ENCODE data around the gene SORCS1.

The SORCS1 gene

GRCh38 chr10:106694696-106695095 lies 469.8 kb downstream of the SORCS1 start:
- Histone ChIP-seq H3F3A (ENCODE audit: control insufficient read depth, insufficient read depth) (no peaks in the 10 kb centered on the region), H3K27me3 (ENCODE audit: control insufficient read depth, low read length) (no peaks in the 10 kb centered on the region)

GRCh38 chr10:106682175-106682574 lies 482.3 kb downstream of the SORCS1 start:
- H4K20me1 ChIP-seq (ENCODE audit: control insufficient read depth, insufficient read depth, low read depth, low read length): no peaks in the 10 kb centered on the region

More at GRCh38 chr10:106694696-106695095, 469.8 kb downstream of the SORCS1 start:
- H3K79me2 ChIP-seq (ENCODE audit: control insufficient read depth, low read length): no peaks in the 10 kb centered on the region
- H3K4me2 ChIP-seq (ENCODE audit: low read length): no peak overlapping the region
- TF ChIP-seq CTCF (IDR thresholded peaks at IDR 0.05; ENCODE audit: low read depth, low read length, poor library complexity, severe bottlenecking): no peak
- TF ChIP-seq EZH2phosphoT487 (IDR thresholded peaks at IDR 0.05; ENCODE audit: borderline replicate concordance, low read length): no peak
- no peaks in the 10 kb centered on the region for H4K20me1 ChIP-seq (ENCODE audit: control insufficient read depth, insufficient read depth, low read depth, low read length)
- H3K9me2 ChIP-seq (replicated peaks; ENCODE audit: control insufficient read depth, low read length): no peaks in the 10 kb centered on the region
- H3K4me1 ChIP-seq (ENCODE audit: control insufficient read depth, low read length): no peaks in the 10 kb centered on the region
- no peaks in the 10 kb centered on the region for H3K36me3 ChIP-seq (ENCODE audit: control insufficient read depth, low read length)
- no peak overlapping the region for H3K27ac ChIP-seq (ENCODE audit: low read depth, low read length)
- H3K9me3 ChIP-seq (ENCODE audit: control insufficient read depth, insufficient read depth, low read length): no peaks in the 10 kb centered on the region
- H3K4me3 ChIP-seq (ENCODE audit: low read length): no peak overlapping the region

GRCh38 chr10:106680061-106680460 lies 484.4 kb downstream of the SORCS1 start:
- TF ChIP-seq CTCF (IDR thresholded peaks at IDR 0.05; ENCODE audit: low read depth, low read length, poor library complexity, severe bottlenecking): no peak
- TF ChIP-seq EZH2phosphoT487 (IDR thresholded peaks at IDR 0.05; ENCODE audit: borderline replicate concordance, low read length): no peak
- Histone ChIP-seq H3K27me3 (ENCODE audit: control insufficient read depth, low read length) (no peaks in the 10 kb centered on the region), H3K4me1 (ENCODE audit: control insufficient read depth, low read length) (no peaks in the 10 kb centered on the region), H3K9me3 (ENCODE audit: control insufficient read depth, insufficient read depth, low read length) (peaks cover 6% of the 10 kb centered on the region; the same call in 1 of the 2 replicates), H3K4me3 (ENCODE audit: low read length) (no peak overlapping the region), H3K79me2 (ENCODE audit: control insufficient read depth, low read length) (no peaks in the 10 kb centered on the region), H3F3A (ENCODE audit: control insufficient read depth, insufficient read depth) (no peaks in the 10 kb centered on the region), H3K27ac (ENCODE audit: low read depth, low read length) (no peak overlapping the region), H3K36me3 (ENCODE audit: control insufficient read depth, low read length) (no peaks in the 10 kb centered on the region), H3K9me2 (replicated peaks; ENCODE audit: control insufficient read depth, low read length) (no peaks in the 10 kb centered on the region), H4K20me1 (ENCODE audit: control insufficient read depth, insufficient read depth, low read depth, low read length) (no peaks in the 10 kb centered on the region), H3K4me2 (ENCODE audit: low read length) (no peak overlapping the region)

More at GRCh38 chr10:106682175-106682574, 482.3 kb downstream of the SORCS1 start:
- no peak overlapping the region for H3K27ac ChIP-seq (ENCODE audit: low read depth, low read length)
- no peak overlapping the region for H3K4me2 ChIP-seq (ENCODE audit: low read length)
- peaks cover under 1% of the 10 kb centered on the region; the same call in 1 of the 2 replicates for H3K9me3 ChIP-seq (ENCODE audit: control insufficient read depth, insufficient read depth, low read length)
- H3K4me1 ChIP-seq (ENCODE audit: control insufficient read depth, low read length): no peaks in the 10 kb centered on the region
- no peak for TF ChIP-seq CTCF (IDR thresholded peaks at IDR 0.05; ENCODE audit: low read depth, low read length, poor library complexity, severe bottlenecking)
- TF ChIP-seq EZH2phosphoT487 (IDR thresholded peaks at IDR 0.05; ENCODE audit: borderline replicate concordance, low read length): no peak
- no peaks in the 10 kb centered on the region for H3K9me2 ChIP-seq (replicated peaks; ENCODE audit: control insufficient read depth, low read length)
- no peaks in the 10 kb centered on the region for H3K36me3 ChIP-seq (ENCODE audit: control insufficient read depth, low read length)
- H3F3A ChIP-seq (ENCODE audit: control insufficient read depth, insufficient read depth): no peaks in the 10 kb centered on the region
- H3K4me3 ChIP-seq (ENCODE audit: low read length): no peak overlapping the region
- H3K27me3 ChIP-seq (ENCODE audit: control insufficient read depth, low read length): no peaks in the 10 kb centered on the region
- H3K79me2 ChIP-seq (ENCODE audit: control insufficient read depth, low read length): no peaks in the 10 kb centered on the region
